HL-60/S4 treated with phorbol 12-myristate 13-acetate at 8.2 ng/mL for 4 days and 3 days (cell line): ENCODE data around the gene ATXN10.

Experiments
- in situ Hi-C: fragments of 300-500 bp; cut with MboI; formaldehyde crosslinking; loops from 2 replicates; pipeline ENCODE4 v1.15.0; 2022; ENCODE audit warnings: low sequenced_read_pairs

The ATXN10 gene

DNA sequence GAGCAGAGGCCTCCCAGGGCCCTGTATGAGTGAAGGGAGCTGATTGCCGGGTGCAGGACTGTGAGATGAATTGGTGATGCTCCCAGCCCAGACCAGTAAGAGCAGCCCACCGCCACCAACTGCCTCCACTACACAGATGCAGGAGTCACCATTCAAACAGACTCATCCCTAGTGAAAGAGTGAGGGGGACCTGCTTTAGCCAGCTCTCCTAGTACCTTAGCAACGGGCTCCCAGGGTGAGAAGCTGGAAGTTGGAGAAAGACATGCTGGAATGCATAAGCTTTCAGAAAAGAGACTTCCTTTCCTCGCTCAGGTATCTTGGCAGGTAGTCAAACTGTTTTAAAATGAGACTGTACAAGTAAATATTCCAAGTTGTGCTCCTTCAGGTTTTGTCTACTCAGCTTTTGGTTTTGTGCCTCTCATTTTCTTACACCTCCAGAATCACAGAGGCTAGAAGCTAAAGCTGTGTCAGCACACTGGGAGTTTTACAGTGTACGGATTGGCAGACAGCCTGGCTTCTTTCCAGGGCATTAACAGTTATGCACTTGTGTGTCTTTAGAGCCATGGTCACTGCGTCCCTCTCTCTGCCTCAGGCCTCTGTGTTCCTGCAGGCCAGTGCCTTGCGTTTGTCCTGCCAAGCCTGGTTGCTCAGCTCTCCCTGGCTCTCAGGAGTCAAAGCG is 146.2 kb downstream of the ATXN10 start:
- in situ Hi-C loops: no loop called here

DNA sequence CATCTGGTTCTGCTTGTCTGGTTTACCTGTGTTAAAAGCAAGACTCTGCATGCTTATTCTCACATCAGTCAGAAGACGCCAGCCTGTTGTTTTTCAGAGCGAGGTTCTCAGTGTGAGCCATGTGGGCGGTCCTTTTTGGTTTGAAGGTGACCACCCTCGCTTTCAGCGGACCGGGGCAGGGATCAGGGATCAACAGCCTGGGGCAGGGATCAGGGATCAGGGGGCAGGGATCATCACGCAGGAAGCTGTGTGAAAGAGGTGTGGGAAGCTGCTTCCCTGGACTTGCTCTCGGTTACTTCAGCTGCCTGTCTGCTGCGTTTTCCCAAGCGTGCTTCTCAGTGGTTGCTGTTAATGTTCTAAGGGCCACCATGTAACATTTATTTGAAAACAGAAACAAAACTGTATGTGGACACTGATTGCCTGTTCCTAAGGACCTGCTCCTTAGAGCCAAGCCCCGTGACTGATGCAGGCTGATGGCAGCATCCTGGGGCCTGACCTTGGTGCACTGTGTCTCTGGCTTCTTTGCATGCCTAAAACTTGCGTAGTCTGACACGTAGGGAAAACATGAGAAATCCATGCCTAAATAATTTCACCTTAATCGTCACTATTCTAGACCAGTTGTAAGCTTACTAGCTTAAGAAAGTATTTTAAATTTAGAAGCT is 146.9 kb downstream of the ATXN10 start:
- in situ Hi-C loops: no loop called here

GRCh38 chr22:45819305-45819704 is 147.7 kb downstream of the ATXN10 start:
- in situ Hi-C loops: no loop called here

DNA sequence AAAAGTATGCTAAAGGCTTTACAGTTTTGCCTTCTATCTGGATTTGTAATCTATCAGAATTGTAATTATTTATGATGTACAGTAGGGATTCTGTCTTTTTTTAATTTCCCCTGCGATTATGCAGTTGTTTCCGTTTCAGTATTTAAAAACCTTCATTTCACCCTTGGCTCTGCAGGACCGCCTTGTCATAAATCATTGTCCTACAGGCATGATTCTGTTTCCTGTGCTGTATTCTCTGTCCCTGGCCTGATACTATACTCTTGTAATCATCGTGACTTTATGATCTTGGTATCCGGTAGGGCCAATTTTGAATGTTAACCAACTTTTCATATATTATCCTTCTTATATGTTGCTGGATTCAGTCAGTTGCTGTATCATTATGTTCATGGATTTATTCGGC is 151.7 kb downstream of the ATXN10 start:
- in situ Hi-C loops: no loop called here

- in situ Hi-C loops: no loop called here
Measured at GRCh38 chr22:45826520-45826919, 154.9 kb downstream of the ATXN10 start.

DNA sequence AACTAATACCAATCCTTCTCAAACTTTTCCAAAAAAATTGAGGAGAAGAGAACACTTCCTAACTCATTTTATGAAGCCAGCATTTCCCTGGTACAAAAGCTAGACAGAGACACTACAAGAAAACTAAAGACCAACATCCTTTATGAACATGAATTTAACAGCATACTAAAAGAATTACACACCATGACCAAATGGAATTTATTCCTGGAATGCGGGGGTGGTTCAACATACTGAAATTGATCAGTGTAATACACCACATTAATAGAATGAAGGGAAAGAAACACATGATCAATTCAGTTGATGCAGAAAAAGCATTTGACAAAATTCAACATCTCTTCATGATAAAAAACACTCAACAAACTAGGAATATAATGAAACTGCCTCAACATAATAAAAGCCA is 157.2 kb downstream of the ATXN10 start:
- in situ Hi-C loops: no loop called here

- in situ Hi-C loops: no loop called here
Measured at GRCh38 chr22:45830531-45831245, 159.1 kb downstream of the ATXN10 start.

- in situ Hi-C loops: no loop called here
Measured at GRCh38 chr22:45831394-45831793, 159.8 kb downstream of the ATXN10 start.

- in situ Hi-C loops: no loop called here
Measured at GRCh38 chr22:45832180-45832579, 160.5 kb downstream of the ATXN10 start.

GRCh38 chr22:45832959-45833580 is 161.4 kb downstream of the ATXN10 start:
- in situ Hi-C loops: no loop called here

GRCh38 chr22:45833613-45834012 is 162.0 kb downstream of the ATXN10 start:
- in situ Hi-C loops: no loop called here

GRCh38 chr22:45834241-45834640 is 162.6 kb downstream of the ATXN10 start:
- in situ Hi-C loops: no loop called here

- in situ Hi-C loops: no loop called here
Measured at GRCh38 chr22:45834795-45835194, 163.2 kb downstream of the ATXN10 start.

DNA sequence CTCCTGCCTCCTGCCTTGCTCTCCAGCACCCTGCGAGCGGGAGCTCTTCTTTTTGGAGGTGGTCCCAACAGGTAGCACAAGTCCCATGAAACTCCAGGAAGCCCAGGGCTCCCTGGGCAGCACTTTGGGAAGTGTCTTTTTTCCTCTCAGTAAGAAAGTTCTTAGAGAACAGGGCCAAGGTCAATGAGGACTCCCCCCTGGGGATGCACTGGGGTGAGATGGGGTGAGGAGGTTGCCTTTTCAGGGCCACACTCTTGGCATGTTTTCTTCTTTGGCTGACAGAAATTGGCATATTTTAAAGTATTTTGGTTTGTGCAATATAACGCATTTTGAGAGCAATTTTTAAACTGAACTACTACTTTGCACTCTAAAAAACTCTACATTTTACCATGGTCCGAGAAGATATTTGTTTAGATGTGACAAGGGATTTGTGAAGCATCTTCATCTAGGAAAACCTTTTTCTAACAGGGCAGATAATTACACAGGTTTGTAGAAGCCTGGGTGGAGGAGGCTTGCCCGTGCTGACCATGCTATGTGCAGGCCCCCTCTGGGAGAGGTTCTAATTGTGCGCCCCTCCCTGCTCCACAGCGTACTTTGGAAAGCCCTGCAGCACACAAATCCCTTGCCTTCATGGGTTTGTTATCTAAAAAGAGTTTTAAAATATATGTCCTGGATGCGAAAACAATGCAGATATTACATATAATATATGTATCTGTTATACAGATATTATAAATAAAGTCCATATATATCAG is 165.0 kb downstream of the ATXN10 start:
- in situ Hi-C loops: no loop called here

DNA sequence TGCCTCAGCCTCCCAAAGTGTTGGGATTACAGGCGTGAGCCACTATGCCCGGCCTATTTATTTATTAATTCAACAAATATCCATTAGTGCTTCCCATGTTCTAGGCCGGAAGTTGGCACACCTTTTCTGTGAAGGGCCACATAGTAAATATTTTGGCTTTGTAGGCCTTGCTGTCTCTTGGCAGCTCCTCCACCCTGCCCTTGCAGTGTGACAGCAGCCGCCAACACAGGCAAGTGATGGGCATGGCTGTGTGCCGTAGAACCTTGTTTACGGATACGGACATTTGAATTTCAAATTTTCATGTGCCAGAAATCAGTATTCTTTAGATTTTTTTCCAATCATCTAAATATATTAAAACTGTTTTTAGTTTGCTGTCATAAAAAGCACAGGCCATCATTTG is 165.9 kb downstream of the ATXN10 start:
- in situ Hi-C loops: no loop called here

- in situ Hi-C loops: no loop called here
Measured at GRCh38 chr22:45838305-45838887, 166.8 kb downstream of the ATXN10 start.

DNA sequence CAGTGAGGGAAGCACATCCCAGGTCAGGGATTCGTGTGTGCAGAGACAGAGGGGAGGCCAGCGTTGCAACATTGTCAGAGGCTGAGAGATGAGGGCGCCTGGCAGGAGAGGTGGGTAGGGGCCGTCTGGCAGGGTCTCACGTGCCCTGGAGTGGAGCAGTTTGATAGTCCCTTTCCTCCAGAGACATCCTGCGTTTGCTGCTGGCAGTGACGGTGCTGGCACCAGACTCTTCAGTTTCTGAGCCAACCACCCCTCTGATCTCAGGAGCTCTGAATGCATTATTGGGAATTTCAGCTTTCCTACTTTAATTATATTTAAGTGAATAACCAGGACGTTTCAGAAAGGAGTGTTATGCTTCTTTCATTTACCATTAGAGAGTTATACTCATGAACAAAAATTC is 168.8 kb downstream of the ATXN10 start:
- in situ Hi-C loops: no loop called here

DNA sequence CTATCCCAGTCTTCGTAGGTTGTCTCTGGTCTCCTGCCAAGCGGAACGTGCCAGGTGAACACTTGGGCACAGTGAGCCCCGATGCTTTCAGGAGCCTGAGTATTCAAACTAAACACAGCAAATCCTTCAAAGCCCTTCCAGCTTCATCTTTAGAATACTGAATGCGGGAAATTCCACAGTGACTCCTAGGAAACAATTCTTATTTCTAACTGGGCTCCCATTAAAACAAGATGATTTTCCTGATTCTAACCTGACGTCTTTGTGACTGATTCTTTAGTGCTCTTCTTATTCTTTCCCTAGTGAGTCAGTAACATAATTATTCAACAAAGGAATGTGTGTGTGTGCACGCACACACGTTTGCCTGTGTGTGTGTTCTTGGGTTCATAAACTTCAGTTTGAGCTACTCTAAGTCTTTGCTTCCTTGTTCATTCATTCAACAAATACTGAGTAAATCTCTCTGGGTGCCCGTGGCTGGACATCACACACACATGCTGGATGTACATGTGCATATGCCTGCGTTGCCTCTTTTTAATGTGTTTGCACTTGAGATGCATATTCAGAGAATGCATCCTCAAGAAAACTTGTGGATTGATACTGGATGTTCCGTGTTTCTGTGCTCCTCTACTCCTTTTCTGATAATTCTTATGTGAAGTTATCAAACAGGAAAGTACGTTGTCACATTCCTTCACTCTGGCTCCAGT is 170.8 kb downstream of the ATXN10 start:
- in situ Hi-C loops: no loop called here

DNA sequence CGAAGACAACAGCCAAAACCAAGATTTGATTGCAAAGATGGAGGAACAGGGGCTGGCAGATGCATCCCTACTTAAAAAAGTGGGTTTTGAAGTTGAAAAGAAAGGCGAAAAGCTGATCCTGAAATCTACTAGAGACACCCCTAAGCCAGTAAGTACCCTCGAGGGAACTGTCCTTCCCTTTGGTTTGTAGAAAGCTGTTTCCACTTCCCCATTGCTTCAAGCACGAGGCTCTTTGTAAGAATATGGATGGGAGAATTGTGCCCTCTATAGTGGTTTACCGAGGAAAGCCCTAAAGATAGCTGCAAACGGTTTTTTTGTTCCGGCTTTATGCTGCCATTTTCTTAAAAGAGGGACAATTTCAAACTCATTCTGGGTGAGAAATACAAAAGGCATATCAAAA is 171.4 kb downstream of the ATXN10 start:
- in situ Hi-C loops: no loop called here

- in situ Hi-C loops: no loop called here
Measured at GRCh38 chr22:45843986-45844385, 172.4 kb downstream of the ATXN10 start.
